Measurements from ENCODE around the gene STX5. TPM values are rescaled to one million over a fixed set of nuclear protein-coding genes. Genes with fewer than 3 reads are reported as not detected.
A peak's percentile ranks its signal among the peaks of the same experiment; 100 is the strongest.
"Not testable (repeated sequence)": the region's sequence is repeated elsewhere in the genome, so short reads cannot be mapped to it uniquely, and the experiment has no call there.

STX5 gene
- total RNA-seq, 2 experiments from 2014 or later, result 22.0 to 22.8 TPM

- ChIA-PET CTCF (no interaction called here), POLR2A (interaction anchor here (0.7 to 17.2 kb wide), 7 partner anchors 9 to 90 kb away, joined by 3 to 997 read pairs (median 6); partner anchors contain the start of genes SLC3A2, STX5 and ZBTB3)
- Mint-ChIP-seq H3K9me3 (no peaks in the 10 kb centered on the region), H3K36me3 (ENCODE audit: low read depth) (peaks cover 9% of the 10 kb centered on the region), H3K4me3 (no peak overlapping the region), H3K27ac (peak overlapping the region; percentile 67), H3K27me3 (no peaks in the 10 kb centered on the region), H3K4me1 (ENCODE audit: low read depth) (peaks cover 12% of the 10 kb centered on the region)
- intact Hi-C loops (cut with micrococcal nuclease), result loop anchor here (10.0 kb wide), 1 partner anchor 249 kb away; the partner anchor contains the start of gene TUT1
- no peak for DNase-seq
- ATAC-seq, result no peak
- no peak for TF ChIP-seq CTCF (IDR thresholded peaks at IDR 0.05)
Observed at GRCh38 chr11:62843466-62843865, 11.6 kb upstream of the STX5 start.

GRCh38 chr11:62842891-62843290 is 11.0 kb upstream of the STX5 start:
- H3K4me1 Mint-ChIP-seq (ENCODE audit: low read depth), result peaks cover 12% of the 10 kb centered on the region
- not testable (repeated sequence) for H3K27ac Mint-ChIP-seq; H3K9me3 Mint-ChIP-seq; H3K36me3 Mint-ChIP-seq (ENCODE audit: low read depth); DNase-seq; ATAC-seq; H3K27me3 Mint-ChIP-seq; H3K4me3 Mint-ChIP-seq
- ChIA-PET CTCF (interaction anchor here (1.0 kb wide), 1 partner anchor 56 kb away, joined by 4 read pairs; no protein-coding TSS in a partner anchor), POLR2A (interaction anchor here (0.7 to 17.2 kb wide), 9 partner anchors 10 to 114 kb away, joined by 3 to 997 read pairs (median 6); partner anchors contain the start of genes HNRNPUL2, SLC3A2, STX5 and TMEM179B)
- intact Hi-C loops (cut with micrococcal nuclease), result loop anchor here (10.0 kb wide), 1 partner anchor 248 kb away; the partner anchor contains the start of gene TUT1

- ATAC-seq, result no peak
- POLR2A ChIA-PET, result interaction anchor here (0.8 to 17.2 kb wide), 36 partner anchors 10 to 1462 kb away, joined by 3 to 997 read pairs (median 7); partner anchors contain the start of genes BSCL2, EML3, GNG3 and HNRNPUL2
- no peak overlapping the region for H3K27ac Mint-ChIP-seq
- H3K36me3 Mint-ChIP-seq (ENCODE audit: low read depth), result peaks cover 15% of the 10 kb centered on the region
- no peak overlapping the region for H3K4me3 Mint-ChIP-seq
- no peaks in the 10 kb centered on the region for H3K27me3 Mint-ChIP-seq
- H3K9me3 Mint-ChIP-seq, result no peaks in the 10 kb centered on the region
- intact Hi-C loops (cut with micrococcal nuclease), result loop anchor here (10.0 kb wide), 1 partner anchor 247 kb away; the partner anchor contains the start of gene TUT1
- peaks cover 18% of the 10 kb centered on the region for H3K4me1 Mint-ChIP-seq (ENCODE audit: low read depth)
- no peak for TF ChIP-seq CTCF (IDR thresholded peaks at IDR 0.05)
- DNase-seq, result peak; percentile 76
- CTCF ChIA-PET, result interaction anchor here (1.0 to 3.4 kb wide), 2 partner anchors 54 to 56 kb away, joined by 4 to 33 read pairs; partner anchors contain the start of gene TMEM179B
Observed at GRCh38 chr11:62842171-62842741, 10.4 kb upstream of the STX5 start.

GRCh38 chr11:62841361-62842170 is 9.7 kb upstream of the STX5 start:
- intact Hi-C loops (cut with micrococcal nuclease), result loop anchor here (1.0 to 10.0 kb wide), 2 partner anchors 12 to 247 kb away; partner anchors contain the start of gene TUT1
- Mint-ChIP-seq H3K4me1 (ENCODE audit: low read depth) (peaks cover 22% of the 10 kb centered on the region), H3K4me3 (no peak overlapping the region), H3K9me3 (no peaks in the 10 kb centered on the region), H3K36me3 (ENCODE audit: low read depth) (peaks cover 17% of the 10 kb centered on the region), H3K27ac (no peak overlapping the region), H3K27me3 (no peaks in the 10 kb centered on the region)
- ATAC-seq (peak; percentile 70), DNase-seq (peak; percentile 88)
- ChIA-PET POLR2A (interaction anchor here (0.5 to 17.2 kb wide), 74 partner anchors 9 to 1463 kb away, joined by 3 to 997 read pairs (median 5); partner anchors contain the start of genes B3GAT3, BSCL2, C11orf98 and CSKMT), CTCF (interaction anchor here (0.6 to 3.4 kb wide), 5 partner anchors 10 to 250 kb away, joined by 3 to 33 read pairs (median 6); partner anchors contain the start of genes STX5, TMEM179B and TUT1)
- TF ChIP-seq CTCF (IDR thresholded peaks at IDR 0.05), result no peak

GRCh38 chr11:62840721-62841360 is 9.0 kb upstream of the STX5 start:
- peak; percentile 89 for DNase-seq
- not testable (repeated sequence) for H3K27me3 Mint-ChIP-seq, H3K9me3 Mint-ChIP-seq, H3K4me3 Mint-ChIP-seq, H3K27ac Mint-ChIP-seq
- peaks cover 27% of the 10 kb centered on the region for H3K4me1 Mint-ChIP-seq (ENCODE audit: low read depth)
- ChIA-PET POLR2A (interaction anchor here (0.5 to 17.2 kb wide), 75 partner anchors 8 to 1947 kb away, joined by 3 to 997 read pairs (median 5); partner anchors contain the start of genes B3GAT3, BSCL2, C11orf98 and CSKMT), CTCF (interaction anchor here (0.7 to 3.4 kb wide), 6 partner anchors 9 to 249 kb away, joined by 3 to 33 read pairs (median 5); partner anchors contain the start of genes STX5, TMEM179B and TUT1)
- intact Hi-C loops (cut with micrococcal nuclease), result loop anchor here (1.0 to 10.0 kb wide), 2 partner anchors 12 to 246 kb away; partner anchors contain the start of gene TUT1
- peaks cover 20% of the 10 kb centered on the region for H3K36me3 Mint-ChIP-seq (ENCODE audit: low read depth)
- peak; percentile 10 for ATAC-seq
